Astrocyte (in vitro differentiated cells and primary cell): ENCODE results near the gene CFAP52. TPM values are rescaled to one million over a fixed set of nuclear protein-coding genes. Genes with fewer than 3 reads are reported as not detected.

Experiments
- DNase-seq: peaks from one replicate; pipeline ENCODE4 v3.0.0-alpha.2; 2010; ENCODE audit warnings: low read depth
- FAIRE-seq: peaks from 2 replicates; lab custom pipeline; 2011; peaks lifted over from hg19 to GRCh38; lab: Jason Lieb, UNC
- H2AFZ ChIP-seq: 2 replicates; pipeline ENCODE4 v1.6.0; 2012; ENCODE audit warnings: low read depth, low read length, inconsistent platforms
- H3K27ac ChIP-seq: 2 replicates; pipeline ENCODE4 v1.5.1; 2011; ENCODE audit warnings: low read depth, low read length, inconsistent platforms
- H3K27me3 ChIP-seq: 2 replicates; pipeline ENCODE4 v1.6.0; 2011; ENCODE audit warnings: low read length, inconsistent platforms; ENCODE audit not compliant: insufficient read depth
- H3K36me3 ChIP-seq: 2 replicates; pipeline ENCODE4 v1.5.1; 2011; ENCODE audit warnings: low read length, inconsistent platforms; ENCODE audit not compliant: insufficient read depth
- H3K4me1 ChIP-seq: 2 replicates; pipeline ENCODE4 v1.5.1; 2011; ENCODE audit warnings: low read length, inconsistent platforms; ENCODE audit not compliant: insufficient read depth
- H3K4me2 ChIP-seq: 2 replicates; pipeline ENCODE4 v1.6.0; 2012; ENCODE audit warnings: low read length, inconsistent platforms
- H3K4me3 ChIP-seq: 2 replicates; pipeline ENCODE4 v1.5.1; 2011; ENCODE audit warnings: low read depth, mild to moderate bottlenecking, low read length, inconsistent platforms; ENCODE audit not compliant: insufficient read depth
- H3K79me2 ChIP-seq: 2 replicates; pipeline ENCODE4 v1.6.0; 2012; ENCODE audit warnings: mild to moderate bottlenecking, low read length, inconsistent platforms; ENCODE audit not compliant: insufficient read depth
- H3K9ac ChIP-seq: 2 replicates; pipeline ENCODE4 v1.6.0; 2012; ENCODE audit warnings: mild to moderate bottlenecking, low read length, inconsistent platforms
- H3K9me3 ChIP-seq: 2 replicates; pipeline ENCODE4 v1.5.1; 2012; ENCODE audit warnings: low read depth, mild to moderate bottlenecking, low read length, inconsistent platforms; ENCODE audit not compliant: insufficient read depth
- H4K20me1 ChIP-seq: 2 replicates; pipeline ENCODE4 v1.6.0; 2012; ENCODE audit warnings: low read length, inconsistent platforms; ENCODE audit not compliant: insufficient read depth
- H3K27ac Mint-ChIP-seq: one replicate; pipeline ENCODE4 v1.8.0; 2021; ENCODE audit warnings: mild to moderate bottlenecking, mixed read lengths; ENCODE audit not compliant: unreplicated experiment
- H3K27me3 Mint-ChIP-seq: one replicate; pipeline ENCODE4 v1.8.0; 2021; ENCODE audit warnings: low read depth, mixed read lengths; ENCODE audit not compliant: unreplicated experiment
- H3K36me3 Mint-ChIP-seq: one replicate; pipeline ENCODE4 v1.8.0; 2021; ENCODE audit warnings: low read depth, mixed read lengths; ENCODE audit not compliant: unreplicated experiment
- H3K4me1 Mint-ChIP-seq: one replicate; pipeline ENCODE4 v1.8.0; 2021; ENCODE audit warnings: low read depth, mixed read lengths; ENCODE audit not compliant: unreplicated experiment
- H3K4me3 Mint-ChIP-seq: one replicate; pipeline ENCODE4 v1.8.0; 2021; ENCODE audit warnings: mild to moderate bottlenecking, moderate library complexity, mixed read lengths; ENCODE audit not compliant: unreplicated experiment
- H3K9me3 Mint-ChIP-seq: one replicate; pipeline ENCODE4 v1.8.0; 2021; ENCODE audit warnings: mild to moderate bottlenecking, mixed read lengths; ENCODE audit not compliant: unreplicated experiment
- CTCF ChIP-seq: IDR thresholded peaks from 2 replicates; pipeline ENCODE4 v1.5.1; 2011; ENCODE audit warnings: low read depth, mild to moderate bottlenecking, inconsistent platforms, low read length, moderate library complexity; ENCODE audit not compliant: insufficient read depth
- EZH2 ChIP-seq: IDR thresholded peaks from 2 replicates; pipeline ENCODE4 v1.6.1; 2012; ENCODE audit warnings: mild to moderate bottlenecking, low read length, inconsistent platforms; ENCODE audit not compliant: insufficient read depth
- total RNA-seq: library from RNA; stranded (reverse); gene quantifications from 2 replicates; pipeline ENCODE4 v1.2.1, GENCODE V29; 2021

Gene CFAP52
- total RNA-seq, 1 donor from 2014 or later: not detected

- Histone ChIP-seq H3K9ac (no peak overlapping the region), H3K4me1 (no peaks in the 10 kb centered on the region), H3K36me3 (no peaks in the 10 kb centered on the region), H4K20me1 (peaks cover 4% of the 10 kb centered on the region), H3K4me3 (no peak overlapping the region), H2AFZ (no peak overlapping the region), H3K4me2 (no peak overlapping the region), H3K79me2 (no peaks in the 10 kb centered on the region), H3K27ac (no peak overlapping the region), H3K9me3 (no peaks in the 10 kb centered on the region), H3K27me3 (no peaks in the 10 kb centered on the region)
- DNase-seq (peak; percentile 41), FAIRE-seq (no peak)
- no peaks in the 10 kb centered on the region for H3K27me3 Mint-ChIP-seq
- H3K4me1 Mint-ChIP-seq: peaks cover 6% of the 10 kb centered on the region
- peaks cover 3% of the 10 kb centered on the region for H3K36me3 Mint-ChIP-seq
- H3K9me3 Mint-ChIP-seq: no peaks in the 10 kb centered on the region
- no peak overlapping the region for H3K4me3 Mint-ChIP-seq
- peak; percentile 62 for TF ChIP-seq CTCF
- no peak for TF ChIP-seq EZH2
- no peak overlapping the region for H3K27ac Mint-ChIP-seq
Observed at GRCh38 chr17:9529033-9529700, 47.3 kb upstream of the CFAP52 start.

- Histone ChIP-seq H3K4me2 (no peak overlapping the region), H3K27me3 (no peaks in the 10 kb centered on the region), H3K9me3 (no peaks in the 10 kb centered on the region), H4K20me1 (peaks cover 4% of the 10 kb centered on the region), H3K4me1 (no peaks in the 10 kb centered on the region), H3K27ac (no peak overlapping the region), H3K36me3 (no peaks in the 10 kb centered on the region), H2AFZ (no peak overlapping the region), H3K79me2 (no peaks in the 10 kb centered on the region), H3K4me3 (no peak overlapping the region), H3K9ac (no peak overlapping the region)
- no peaks in the 10 kb centered on the region for H3K27me3 Mint-ChIP-seq
- H3K27ac Mint-ChIP-seq: peak overlapping the region; percentile 58
- no peaks in the 10 kb centered on the region for H3K9me3 Mint-ChIP-seq
- H3K36me3 Mint-ChIP-seq: peaks cover 3% of the 10 kb centered on the region
- DNase-seq (no peak), FAIRE-seq (no peak)
- H3K4me1 Mint-ChIP-seq: peaks cover 6% of the 10 kb centered on the region
- TF ChIP-seq EZH2 (no peak), CTCF (no peak)
- H3K4me3 Mint-ChIP-seq: no peak overlapping the region
Observed at GRCh38 chr17:9531034-9531433, 45.4 kb upstream of the CFAP52 start.

- Histone ChIP-seq H3K4me3 (no peak overlapping the region), H4K20me1 (peaks cover 4% of the 10 kb centered on the region), H2AFZ (no peak overlapping the region), H3K79me2 (no peaks in the 10 kb centered on the region), H3K4me1 (no peaks in the 10 kb centered on the region), H3K9me3 (no peaks in the 10 kb centered on the region), H3K27ac (no peak overlapping the region), H3K9ac (no peak overlapping the region), H3K36me3 (no peaks in the 10 kb centered on the region), H3K4me2 (no peak overlapping the region), H3K27me3 (no peaks in the 10 kb centered on the region)
- peaks cover 6% of the 10 kb centered on the region for H3K4me1 Mint-ChIP-seq
- DNase-seq: no peak
- H3K9me3 Mint-ChIP-seq: no peaks in the 10 kb centered on the region
- H3K27me3 Mint-ChIP-seq: no peaks in the 10 kb centered on the region
- peaks cover 1% of the 10 kb centered on the region for H3K36me3 Mint-ChIP-seq
- no peak overlapping the region for H3K4me3 Mint-ChIP-seq
- no peak overlapping the region for H3K27ac Mint-ChIP-seq
- TF ChIP-seq EZH2: no peak
- no peak for TF ChIP-seq CTCF
- no peak for FAIRE-seq
Observed at GRCh38 chr17:9532715-9533114, 43.7 kb upstream of the CFAP52 start.
